Activated CD4-positive, alpha-beta T cell treated with anti-CD3 and anti-CD28 coated beads, Interleukin-2, amount 50 U/mL, for 4 hours (primary cell): ENCODE data around the gene FOXP4.
A peak's percentile ranks its signal among the peaks of the same experiment; 100 is the strongest.

Experiments
- DNase-seq, 2 experiments: peaks; one replicate each; pipeline ENCODE4 v3.0.0-alpha.2; 2020

The FOXP4 gene

DNA sequence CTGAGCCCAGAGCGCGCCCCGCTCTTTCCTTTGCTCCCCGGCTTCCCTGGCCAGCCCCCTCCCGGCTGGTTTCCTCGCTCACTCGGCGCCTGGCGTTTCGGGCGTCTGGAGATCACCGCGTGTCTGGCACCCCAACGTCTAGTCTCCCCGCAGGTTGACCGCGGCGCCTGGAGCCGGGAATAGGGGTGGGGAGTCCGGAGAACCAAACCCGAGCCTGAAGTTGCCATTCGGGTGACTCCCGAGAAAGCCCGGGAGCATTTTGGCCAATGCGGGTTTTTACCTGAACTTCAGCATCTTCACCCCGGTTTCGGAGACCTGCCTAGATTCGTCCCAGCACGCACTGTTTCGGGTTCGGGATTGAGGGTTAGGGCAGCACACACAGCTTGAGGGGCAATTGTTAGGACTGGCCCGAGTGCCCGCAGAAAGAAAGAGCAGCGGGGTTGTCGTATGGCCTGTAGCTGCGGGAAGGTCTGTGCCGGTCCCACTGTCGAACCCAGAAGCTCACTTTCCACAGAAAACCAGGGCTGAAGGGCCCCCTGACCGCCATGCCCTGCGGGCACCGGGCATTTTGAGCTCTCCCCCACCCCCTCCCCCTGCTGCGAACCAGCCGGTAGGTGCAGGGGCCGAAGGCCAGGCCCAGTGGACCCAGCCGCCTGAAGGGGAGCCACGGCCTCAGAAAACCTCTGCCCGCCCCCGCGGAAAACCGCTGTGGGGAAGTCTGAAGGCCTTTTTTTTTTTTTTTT, 2.1 kb downstream of the FOXP4 start:
- DNase-seq, result peak; percentile 37 to 42

DNA sequence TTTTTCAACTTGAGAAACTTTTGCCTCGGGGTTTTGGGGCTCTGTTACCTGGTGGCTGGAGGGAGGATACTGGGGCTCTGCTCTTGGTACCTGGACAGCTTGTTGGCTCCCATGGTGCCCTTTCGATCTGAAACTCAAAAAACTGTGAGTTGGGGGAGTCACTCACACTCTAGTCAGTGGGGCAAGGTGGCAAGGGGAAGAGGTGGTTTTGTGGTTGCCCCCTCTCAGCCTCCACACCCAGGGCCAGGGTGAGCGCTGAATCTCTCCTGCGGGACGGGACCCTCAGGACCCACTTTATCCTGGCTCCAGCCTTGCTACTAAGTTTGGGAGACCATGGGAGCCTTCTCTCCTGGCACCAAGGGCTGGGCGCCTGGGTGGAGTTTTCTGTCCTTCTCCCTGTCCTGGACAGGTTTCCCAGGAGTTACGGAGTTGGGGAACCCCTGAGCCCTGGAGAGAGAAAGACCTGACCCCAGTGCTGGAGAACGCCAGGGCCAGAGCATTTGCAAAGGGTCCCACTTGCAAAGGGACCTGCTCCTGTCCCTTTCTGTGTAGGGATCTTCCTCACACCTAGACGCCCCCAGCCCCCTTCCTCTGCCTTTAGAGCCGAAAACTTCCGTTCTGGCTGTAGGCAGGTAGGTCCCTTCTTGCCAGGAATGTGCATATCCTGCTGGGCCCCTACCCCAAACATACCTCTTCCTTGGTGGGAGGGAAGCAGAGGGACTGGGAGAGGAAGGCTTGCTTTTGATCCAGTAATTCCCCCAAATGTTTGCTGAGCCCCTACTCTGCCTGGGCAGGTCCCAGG, 2.9 kb downstream of the FOXP4 start:
- DNase-seq, result no peak

DNA sequence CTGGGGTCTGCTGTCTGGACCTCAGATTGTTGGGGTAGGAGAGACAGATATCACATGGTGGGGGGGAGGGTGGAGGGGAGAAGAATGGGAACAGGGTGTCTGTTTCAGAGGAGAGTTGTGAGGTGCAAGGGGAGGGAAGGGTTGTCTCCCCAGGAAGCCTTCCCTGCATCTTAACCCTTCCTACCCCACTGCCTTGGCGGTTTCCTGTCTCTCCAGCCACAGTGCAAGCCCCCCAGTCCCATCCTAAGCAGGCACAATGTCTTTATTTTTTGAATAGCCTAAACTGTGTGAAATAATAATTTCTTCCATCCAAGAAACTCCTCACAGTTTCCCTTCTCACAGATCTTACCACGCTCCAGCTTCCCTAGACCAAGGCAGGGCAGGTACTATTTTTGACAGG, 3.5 kb downstream of the FOXP4 start:
- DNase-seq, result no peak

DNA sequence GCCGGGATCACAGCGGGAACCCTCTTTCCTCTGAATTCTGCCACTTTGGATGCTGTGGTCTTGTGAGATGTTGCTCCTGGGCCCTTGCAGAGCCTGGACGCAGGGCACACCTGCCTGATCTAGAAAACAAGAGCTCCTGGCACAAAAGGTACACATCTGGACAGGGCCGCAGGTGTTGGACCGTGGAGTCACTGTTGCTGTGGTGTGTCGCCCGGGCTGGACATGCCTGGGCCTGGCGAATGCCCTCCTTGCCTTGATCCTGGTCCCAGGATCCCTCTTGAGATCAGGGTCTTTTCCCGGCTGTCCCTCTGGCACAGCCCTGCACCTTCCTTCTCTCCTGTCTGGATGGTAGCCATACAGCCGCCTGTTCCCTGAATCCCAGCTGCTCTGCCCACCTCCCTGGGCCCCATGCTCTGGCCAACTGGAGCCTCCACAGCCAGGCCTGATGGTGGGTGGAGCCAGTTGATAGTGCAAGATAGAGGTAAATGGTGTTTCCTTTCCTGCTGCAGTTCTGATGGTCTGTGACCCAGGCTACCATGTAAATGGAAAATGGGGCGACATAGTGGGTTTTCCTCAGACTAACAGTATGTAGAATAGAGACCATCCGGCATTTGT, 5.0 kb downstream of the FOXP4 start:
- DNase-seq, result no peak

DNA sequence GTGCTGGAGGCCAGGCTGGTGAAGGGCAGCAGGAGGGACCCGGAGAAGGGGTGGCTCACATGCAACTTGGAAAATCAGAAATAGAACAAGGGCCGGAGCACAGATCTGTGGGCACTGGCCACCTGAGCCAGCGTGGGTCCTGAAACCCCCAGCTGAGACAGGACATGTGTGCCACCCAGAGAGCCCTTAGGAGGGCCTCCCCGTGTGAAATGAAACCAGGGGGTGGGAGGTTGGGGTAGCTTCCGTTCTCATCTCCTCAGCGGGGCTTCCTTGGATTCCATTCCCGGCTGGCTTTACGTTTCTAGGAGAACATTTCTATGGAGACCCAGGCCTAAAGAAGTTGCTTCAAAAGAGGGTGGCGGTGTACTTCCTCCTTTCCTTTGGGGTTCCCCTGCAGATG, 5.7 kb downstream of the FOXP4 start:
- DNase-seq, result no peak

DNA sequence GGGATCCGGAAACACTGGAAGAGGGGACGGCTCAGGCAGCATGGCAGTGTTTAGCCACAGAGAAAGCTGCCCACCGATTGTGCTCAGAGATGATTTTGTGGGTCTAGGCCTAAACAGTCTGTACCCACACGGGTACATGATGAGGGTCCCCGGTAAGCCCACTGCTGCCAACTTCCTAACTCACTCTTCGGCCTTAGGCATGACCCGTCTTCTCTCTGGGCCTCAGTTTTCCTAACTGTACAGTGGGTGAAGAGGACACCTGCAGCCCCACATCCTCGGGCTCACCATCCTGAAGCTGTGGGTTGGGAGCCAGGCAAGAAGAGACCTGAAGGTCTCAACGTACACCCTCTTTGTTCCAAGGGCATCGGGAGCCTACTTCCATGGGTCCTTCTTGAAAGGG, 6.5 kb downstream of the FOXP4 start:
- DNase-seq, result no peak

DNA sequence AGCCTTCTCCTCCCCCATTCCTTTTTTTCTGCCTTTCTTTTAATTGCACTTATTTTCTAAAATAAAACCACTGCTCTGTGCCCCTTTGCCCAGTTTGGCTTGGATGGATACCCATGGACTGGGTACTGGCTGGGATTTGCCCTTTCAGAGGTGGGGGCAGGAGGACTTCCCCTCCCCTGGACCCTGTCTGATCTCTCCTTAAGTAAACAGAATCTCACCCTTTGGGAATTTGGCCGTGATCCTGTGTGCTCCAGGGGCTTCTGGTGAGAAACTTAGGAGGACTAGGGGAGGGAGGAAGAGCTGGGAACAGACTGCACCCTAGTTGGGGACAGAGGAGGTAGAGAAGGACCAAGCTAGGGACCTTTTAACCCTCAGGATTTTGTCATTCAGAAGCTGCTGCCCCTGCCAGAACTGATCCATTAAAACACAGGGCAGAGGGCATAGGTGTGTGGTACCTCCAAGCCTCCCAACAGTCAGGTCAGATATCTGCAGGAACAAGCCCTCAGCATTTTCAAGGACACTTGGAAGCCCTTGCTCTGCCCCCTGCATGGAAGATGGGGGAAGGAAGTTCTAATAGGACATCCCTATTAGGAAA, 7.3 kb downstream of the FOXP4 start:
- DNase-seq, result no peak

DNA sequence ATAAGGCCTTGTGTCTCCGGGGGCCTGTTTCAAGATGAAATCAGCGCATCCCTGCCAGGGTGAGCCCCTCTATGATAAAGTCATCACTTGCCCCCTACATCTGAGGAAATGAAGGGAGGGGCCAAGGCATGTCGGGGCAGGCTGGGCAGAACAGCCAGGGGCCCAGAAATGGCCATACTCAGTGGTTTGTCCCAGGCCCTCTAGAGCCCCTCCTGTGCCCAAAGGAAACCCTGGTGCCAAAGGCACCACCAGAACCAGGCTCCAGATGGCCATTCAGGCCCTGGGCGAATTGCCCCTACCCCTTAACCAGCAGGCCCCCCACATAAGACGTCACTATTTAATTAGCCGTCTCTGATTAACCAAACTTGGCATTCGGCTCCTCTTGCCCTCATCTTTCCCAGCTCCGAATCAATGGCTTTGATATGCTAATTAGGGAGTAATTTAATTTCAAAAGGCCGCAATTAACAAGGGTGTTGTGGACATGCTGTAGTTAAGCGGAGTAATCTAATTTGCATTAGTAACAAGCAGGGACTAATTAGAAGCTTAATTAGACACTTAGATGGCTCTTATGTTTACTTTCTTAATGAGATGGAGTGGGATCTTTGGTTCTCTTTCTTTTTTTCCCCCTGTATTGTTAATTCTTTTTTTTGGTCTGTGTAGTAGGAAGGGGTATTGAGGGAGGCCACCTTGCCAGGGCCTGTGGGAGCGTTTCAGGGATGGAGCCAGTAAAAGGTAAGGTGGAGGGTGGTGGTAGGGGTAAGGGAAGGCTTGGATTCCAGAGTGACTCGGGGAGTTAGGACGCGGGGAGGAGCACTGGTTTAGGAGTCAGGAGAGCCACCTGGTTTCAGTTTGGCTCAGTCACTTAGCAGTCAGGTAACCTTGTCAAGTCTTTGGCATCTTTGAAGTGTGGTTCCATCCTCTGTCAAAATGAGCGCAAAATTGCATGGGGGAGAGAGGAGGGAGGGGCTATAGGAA, 9.4 kb downstream of the FOXP4 start:
- DNase-seq, result no peak

DNA sequence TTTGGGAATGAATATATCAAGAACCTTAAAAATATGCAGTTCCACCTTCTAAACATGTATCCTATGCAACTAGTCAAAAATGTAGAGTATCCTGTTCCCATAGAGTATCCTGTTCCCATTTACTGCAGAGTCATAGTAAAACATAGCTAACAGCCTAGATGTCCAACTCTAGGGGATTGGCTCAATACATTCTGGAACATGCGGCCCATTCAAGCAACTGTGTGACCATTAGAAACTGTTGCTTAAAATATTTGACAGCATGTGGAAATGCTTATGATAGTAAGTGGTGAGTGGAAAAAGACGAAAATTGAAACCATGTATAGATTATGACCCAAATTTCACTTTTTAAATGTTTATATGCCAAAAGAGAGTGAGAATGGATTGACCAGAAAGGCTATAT, 11.2 kb downstream of the FOXP4 start:
- no peak for DNase-seq

DNA sequence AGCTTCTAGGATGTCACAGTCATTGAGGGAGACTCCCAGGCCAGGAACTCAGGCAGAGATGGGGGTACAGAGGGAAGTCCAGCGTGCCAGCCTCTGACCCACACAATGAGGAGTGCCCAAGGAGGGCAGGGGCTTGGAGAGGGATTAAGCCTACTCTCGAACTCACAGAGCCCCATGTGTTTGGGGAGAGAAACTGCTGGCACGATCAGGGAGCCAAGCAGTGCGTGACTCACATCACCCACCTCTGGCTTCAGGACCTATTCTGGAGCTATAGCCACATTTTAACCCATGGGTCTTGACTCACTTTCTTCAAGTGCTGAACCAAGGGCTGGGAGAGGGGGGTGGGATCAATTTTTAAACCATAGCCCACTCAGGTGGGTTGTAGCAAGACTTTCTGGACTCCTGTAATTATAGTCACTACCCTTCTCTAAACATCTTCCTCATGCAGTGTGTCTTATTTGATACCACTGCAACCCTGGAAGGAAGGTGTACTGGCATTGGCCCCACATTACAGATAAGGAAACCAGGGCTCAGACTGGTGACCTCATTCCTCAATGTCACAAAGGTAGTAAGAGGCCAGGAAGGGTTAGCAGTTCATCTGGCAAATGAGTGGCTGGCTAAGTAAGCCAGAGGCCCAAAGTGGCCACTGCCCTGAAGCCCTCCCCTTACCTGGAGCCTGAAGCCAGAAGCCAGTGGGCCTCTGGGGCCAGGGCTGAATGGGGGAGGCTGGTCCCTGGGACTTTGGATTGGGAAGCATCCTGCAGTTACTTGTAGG, 12.0 kb downstream of the FOXP4 start:
- no peak for DNase-seq

DNA sequence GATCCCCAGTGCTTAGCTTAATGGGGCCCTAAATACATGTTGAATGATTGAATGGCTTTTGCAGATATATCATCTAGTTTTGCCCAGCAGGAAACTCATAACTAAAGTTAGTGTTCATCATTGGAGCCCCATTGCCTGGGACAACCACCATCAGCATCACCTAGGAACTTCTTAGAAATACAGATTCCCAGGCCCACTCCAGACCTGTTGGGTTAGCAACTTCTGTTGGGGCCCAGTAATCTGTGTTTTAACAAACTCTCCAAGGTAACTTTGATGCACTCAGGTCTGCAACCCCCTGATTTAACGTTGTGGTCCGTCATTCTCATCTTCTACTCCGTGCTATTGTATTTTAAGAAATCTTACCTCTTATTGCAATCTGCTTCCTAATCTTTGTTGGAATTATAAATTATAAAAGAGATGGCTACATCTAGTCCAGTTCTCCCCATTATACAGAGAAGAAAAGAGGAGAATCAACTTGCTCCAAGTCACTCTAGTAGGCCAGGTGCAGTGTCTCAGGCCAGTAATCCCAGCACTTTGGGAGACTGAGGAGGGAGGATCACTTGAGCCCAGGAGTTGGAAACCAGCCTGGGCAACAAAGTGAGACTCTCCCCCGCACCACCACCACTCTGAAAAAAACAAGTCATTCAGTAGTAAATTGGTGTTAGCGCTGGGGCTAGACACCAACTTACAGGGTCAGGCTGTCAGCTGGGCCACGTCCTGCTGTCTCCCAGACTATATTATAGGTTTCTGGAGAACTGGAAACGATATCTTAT, 13.7 kb downstream of the FOXP4 start:
- DNase-seq, result no peak

DNA sequence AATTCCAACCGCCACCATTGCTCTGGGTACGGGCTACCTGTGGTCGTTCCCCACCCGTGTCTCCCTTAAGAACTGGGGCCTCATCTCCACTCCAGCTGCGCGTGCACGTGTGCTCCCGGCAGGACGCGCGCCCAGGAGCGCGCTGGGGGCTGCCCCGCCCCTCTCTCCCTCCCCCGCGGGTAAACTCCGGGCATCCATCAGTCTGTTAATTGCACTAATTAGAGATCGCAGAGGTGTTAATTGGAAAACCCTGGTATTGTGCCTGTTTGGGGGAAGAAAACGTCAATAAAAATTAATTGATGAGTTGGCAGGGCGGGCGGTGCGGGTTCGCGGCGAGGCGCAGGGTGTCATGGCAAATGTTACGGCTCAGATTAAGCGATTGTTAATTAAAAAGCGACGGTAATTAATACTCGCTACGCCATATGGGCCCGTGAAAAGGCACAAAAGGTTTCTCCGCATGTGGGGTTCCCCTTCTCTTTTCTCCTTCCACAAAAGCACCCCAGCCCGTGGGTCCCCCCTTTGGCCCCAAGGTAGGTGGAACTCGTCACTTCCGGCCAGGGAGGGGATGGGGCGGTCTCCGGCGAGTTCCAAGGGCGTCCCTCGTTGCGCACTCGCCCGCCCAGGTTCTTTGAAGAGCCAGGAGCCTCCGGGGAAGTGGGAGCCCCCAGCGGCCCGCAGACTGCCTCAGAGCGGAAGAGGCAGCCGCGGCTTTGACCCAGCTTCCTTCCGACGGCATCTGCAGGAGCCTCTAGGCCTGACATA, 14.4 kb downstream of the FOXP4 start:
- DNase-seq, result peak; percentile 69 to 74

DNA sequence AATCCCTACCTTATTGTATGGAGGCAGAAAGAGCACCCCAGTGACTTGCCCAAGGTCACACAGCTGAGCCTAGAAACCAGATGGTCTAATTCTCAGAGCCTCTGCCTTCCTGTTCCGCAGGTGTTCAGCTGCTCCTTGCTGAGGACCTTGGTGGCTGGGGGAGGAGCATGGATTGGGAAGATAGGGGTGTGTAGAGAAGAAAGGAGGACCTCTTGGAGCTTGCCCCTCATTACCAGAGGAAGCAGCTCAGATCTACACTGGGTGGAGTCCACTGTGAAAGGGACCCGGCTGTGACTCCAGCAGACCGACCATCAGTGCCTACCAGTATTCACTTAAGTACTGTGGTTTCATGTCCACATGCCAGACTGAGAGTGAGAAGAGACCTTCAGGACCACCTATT, 15.2 kb downstream of the FOXP4 start:
- no peak for DNase-seq

DNA sequence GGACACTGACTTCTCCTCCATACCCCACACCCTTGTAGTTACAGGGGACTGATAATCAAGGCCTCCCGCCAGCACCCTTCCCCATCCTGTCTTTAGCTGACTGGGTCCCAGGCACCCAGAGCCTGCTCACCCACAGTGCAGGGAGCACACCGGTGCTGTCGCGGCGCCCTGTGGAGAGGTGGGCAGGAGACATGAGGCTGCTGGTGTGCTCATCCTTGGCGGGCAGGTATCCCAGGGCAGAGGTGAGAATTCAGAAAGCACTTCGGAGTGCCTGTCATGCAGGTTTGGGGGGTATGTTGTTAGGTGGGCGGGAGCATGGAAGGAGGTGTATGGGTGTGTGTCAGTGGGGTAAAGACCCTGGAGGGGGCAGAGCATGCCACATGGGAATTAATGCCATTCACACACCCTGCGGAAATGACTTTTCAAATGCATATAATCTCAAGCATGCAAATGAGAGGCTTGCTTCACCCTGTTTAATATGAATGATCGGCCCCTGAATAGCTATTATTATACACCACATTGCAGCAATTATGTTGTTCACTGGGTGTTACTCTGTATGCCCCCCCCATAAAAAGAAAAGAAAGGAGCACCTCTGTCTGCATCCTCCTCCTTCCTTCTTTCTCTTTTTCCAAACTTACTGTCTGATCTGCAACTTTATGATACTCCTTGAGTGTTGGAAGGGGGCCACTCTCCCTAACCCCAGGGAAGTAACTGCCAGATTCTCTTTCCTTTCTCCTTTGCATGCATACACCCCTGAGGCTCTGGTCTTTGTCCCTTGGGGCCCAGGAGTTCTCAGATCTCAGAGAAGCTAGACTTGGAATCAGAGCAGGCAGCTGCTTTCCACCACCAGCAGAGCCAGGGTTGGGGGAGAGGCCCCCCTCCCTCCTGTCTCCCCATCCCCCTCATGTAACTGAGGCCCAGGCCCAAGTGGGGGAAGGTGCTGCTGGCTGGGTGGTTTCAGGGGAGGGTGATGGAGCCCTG, 16.0 kb downstream of the FOXP4 start:
- DNase-seq, result no peak

DNA sequence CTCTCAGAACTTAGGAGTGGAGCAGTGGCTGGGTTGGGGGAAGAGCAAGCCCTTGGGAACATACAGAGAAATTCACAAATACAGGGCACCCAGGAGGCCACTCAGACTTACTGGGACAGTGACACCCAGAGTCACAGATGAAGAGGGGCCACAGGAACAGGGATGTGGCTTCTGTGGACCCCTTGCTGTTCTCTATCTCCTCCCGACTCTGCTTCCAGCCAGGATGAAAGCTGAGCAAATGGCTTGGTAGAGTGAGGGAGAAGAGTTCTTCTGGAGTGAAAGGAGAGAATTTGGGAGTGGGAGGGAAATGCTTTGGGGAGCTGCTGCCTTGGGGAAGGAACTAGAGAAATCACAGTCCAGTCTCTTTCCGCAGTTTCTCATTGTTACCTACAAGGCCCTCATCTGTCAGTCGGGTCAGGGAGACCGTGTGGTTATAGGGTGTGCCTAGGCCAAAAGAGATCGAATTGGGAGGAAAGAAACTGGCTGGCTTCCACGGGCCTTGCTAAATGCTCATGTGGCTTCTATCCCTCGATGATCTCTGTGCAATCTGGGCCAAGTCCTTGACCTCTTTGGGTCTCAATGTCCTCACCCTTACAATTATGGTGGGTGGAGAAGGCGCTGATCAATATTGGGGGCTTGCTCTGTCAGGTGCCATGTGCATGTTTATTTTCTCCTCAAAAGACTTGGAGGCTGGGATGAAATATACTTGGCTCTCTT, 17.0 kb downstream of the FOXP4 start:
- DNase-seq, result no peak

DNA sequence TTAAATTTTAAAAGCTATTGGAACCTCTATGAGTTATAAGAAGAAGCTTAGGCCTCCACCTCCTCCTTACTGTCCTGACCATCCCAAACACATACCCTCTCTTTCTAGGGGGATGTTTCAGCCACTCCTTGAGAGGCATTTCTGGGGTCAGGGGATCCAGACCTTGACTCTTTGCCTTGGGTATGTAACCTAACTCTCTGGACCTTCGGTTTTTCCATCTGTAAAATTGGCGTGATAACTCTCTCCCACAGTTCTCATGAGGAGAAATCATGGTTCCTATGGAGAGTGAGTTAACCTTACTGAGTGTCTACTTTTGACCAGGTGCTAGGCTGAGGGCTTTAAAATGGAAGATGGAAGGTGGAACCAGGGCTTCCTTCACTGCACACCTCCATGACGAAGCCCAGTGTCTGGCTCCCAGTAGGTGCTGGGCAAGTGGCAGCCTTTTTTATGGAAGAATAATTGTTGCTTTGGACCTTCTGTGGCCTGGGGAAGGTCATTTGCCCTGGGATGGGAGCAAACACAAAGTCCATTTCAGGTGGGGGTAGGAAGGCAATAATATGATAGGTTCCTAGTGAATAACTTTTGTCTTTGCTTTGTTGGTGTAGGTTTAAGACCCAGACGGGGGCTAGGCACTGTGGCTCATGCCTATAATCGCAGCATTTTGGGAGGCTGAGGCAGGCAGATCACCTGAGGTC, 18.4 kb downstream of the FOXP4 start:
- DNase-seq, result no peak

DNA sequence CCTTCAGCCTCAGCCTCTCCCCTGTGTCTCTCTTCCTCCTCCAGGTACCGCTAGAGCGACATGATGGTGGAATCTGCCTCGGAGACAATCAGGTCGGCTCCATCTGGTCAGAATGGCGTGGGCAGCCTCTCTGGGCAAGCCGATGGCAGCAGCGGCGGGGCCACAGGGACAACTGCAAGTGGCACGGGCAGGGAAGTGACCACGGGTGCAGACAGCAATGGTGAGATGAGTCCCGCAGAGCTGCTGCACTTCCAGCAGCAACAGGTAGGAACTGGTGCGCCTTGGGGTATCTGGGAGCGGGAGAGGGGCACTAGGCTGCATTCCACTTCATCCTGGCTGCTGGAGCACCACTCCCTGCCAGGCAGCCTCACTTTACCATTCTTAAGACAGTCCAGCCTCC, 19.5 kb downstream of the FOXP4 start:
- no peak for DNase-seq
